HG03565 (cell line): Measurements from ENCODE around the gene DEFB129.
A peak's percentile ranks its signal among the peaks of the same experiment; 100 is the strongest.
"Not testable (repeated sequence)": the region's sequence is repeated elsewhere in the genome, so short reads cannot be mapped to it uniquely, and the experiment has no call there.

Experiments
- ATAC-seq: cut with Tn5 transposase; IDR thresholded peaks from one replicate; pipeline ENCODE4 v1.9.1; 2021; ENCODE audit warnings: mild to moderate bottlenecking, moderate library complexity; ENCODE audit not compliant: unreplicated experiment

DEFB129 gene

GRCh38 chr20:252801-253200, 25.7 kb downstream of the DEFB129 start:
- ATAC-seq: no peak

- not testable (repeated sequence) for ATAC-seq
These were observed 26.4 kb downstream of the DEFB129 start for GRCh38 chr20:253447-253846.

- no peak for ATAC-seq
These were observed 30.4 kb downstream of the DEFB129 start, which contains the start of gene DEFB132 for GRCh38 chr20:257419-257818. Gene DEFB132, plus strand, starts transcription at chr20:257724. Its CDS starts 55 bp downstream, at chr20:257779.

- no peak for ATAC-seq
These were observed 31.3 kb downstream of the DEFB129 start for GRCh38 chr20:258269-258858.

- no peak for ATAC-seq
These were observed 31.9 kb downstream of the DEFB129 start for GRCh38 chr20:258963-259362.

- no peak for ATAC-seq
These were observed 32.9 kb downstream of the DEFB129 start for GRCh38 chr20:259981-260380.

- no peak for ATAC-seq
These were observed 36.6 kb downstream of the DEFB129 start for GRCh38 chr20:263701-264100.

- peak; percentile 56 for ATAC-seq
These were observed 39.8 kb downstream of the DEFB129 start for GRCh38 chr20:266596-267562.

- ATAC-seq: no peak
These were observed 43.5 kb downstream of the DEFB129 start for GRCh38 chr20:270517-270916.

- no peak for ATAC-seq
These were observed 44.0 kb downstream of the DEFB129 start for GRCh38 chr20:271069-271468.

GRCh38 chr20:271528-271927, 44.5 kb downstream of the DEFB129 start:
- no peak for ATAC-seq

- no peak for ATAC-seq
These were observed 45.7 kb downstream of the DEFB129 start for GRCh38 chr20:272718-273117.

GRCh38 chr20:273884-274283, 46.8 kb downstream of the DEFB129 start:
- ATAC-seq: no peak

GRCh38 chr20:275791-276190, 48.7 kb downstream of the DEFB129 start:
- no peak for ATAC-seq

- ATAC-seq: no peak
These were observed 49.8 kb downstream of the DEFB129 start for GRCh38 chr20:276620-277495.

GRCh38 chr20:277496-277781, 50.4 kb downstream of the DEFB129 start:
- ATAC-seq: no peak

GRCh38 chr20:278181-278580, 51.1 kb downstream of the DEFB129 start:
- no peak for ATAC-seq

GRCh38 chr20:278607-279571, 51.8 kb downstream of the DEFB129 start:
- no peak for ATAC-seq
